ENCODE data around the gene PALM3.
"Not testable (repeated sequence)": the region's sequence is repeated elsewhere in the genome, so short reads cannot be mapped to it uniquely, and the experiment has no call there.

The PALM3 gene

GRCh38 chr19:14058182-14059092, 3.4 kb downstream of the PALM3 start:
- DNase-seq = no peak

GRCh38 chr19:14056741-14057356, 5.0 kb downstream of the PALM3 start:
- DNase-seq = no peak

GRCh38 chr19:14056069-14056666, 5.7 kb downstream of the PALM3 start:
- no peak for DNase-seq

- no peak for DNase-seq
These were observed 6.5 kb downstream of the PALM3 start for GRCh38 chr19:14055396-14055795.

- DNase-seq = no peak
These were observed 7.2 kb downstream of the PALM3 start for GRCh38 chr19:14054721-14055120.

- no peak for DNase-seq
These were observed 7.8 kb downstream of the PALM3 start for GRCh38 chr19:14054099-14054498.

GRCh38 chr19:14053500-14053899, 8.4 kb downstream of the PALM3 start:
- no peak for DNase-seq

- no peak for DNase-seq
These were observed 8.8 kb downstream of the PALM3 start for GRCh38 chr19:14053032-14053431.

- no peak for DNase-seq
These were observed 9.4 kb downstream of the PALM3 start for GRCh38 chr19:14052470-14052869.

- no peak for DNase-seq
These were observed 9.9 kb downstream of the PALM3 start for GRCh38 chr19:14051980-14052379.

GRCh38 chr19:14050961-14051360, 10.9 kb downstream of the PALM3 start:
- DNase-seq = not testable (repeated sequence)

GRCh38 chr19:14050512-14050911, 11.4 kb downstream of the PALM3 start:
- no peak for DNase-seq

GRCh38 chr19:14048443-14049153, 13.3 kb downstream of the PALM3 start:
- no peak for DNase-seq

- not testable (repeated sequence) for DNase-seq
These were observed 14.0 kb downstream of the PALM3 start for GRCh38 chr19:14047866-14048265.

- not testable (repeated sequence) for DNase-seq
These were observed 18.9 kb downstream of the PALM3 start for GRCh38 chr19:14042659-14043608.

- DNase-seq = no peak
These were observed 22.7 kb downstream of the PALM3 start for GRCh38 chr19:14039181-14039580.

- DNase-seq = no peak
These were observed 26.2 kb downstream of the PALM3 start for GRCh38 chr19:14035706-14036105.

- not testable (repeated sequence) for DNase-seq
These were observed 26.7 kb downstream of the PALM3 start for GRCh38 chr19:14035159-14035558.

GRCh38 chr19:14033946-14034345, 27.9 kb downstream of the PALM3 start:
- no peak for DNase-seq

GRCh38 chr19:14031719-14032480, 30.0 kb downstream of the PALM3 start, which contains the start of gene IL27RA:
TSS of gene IL27RA (plus strand) at chr19:14031762. CDS start at chr19:14031873, 111 bp downstream.
- DNase-seq = no peak

Data from NCI-H187 (cell line).